ENCODE results near the gene CACNA2D4. TPM values are rescaled to one million over a fixed set of nuclear protein-coding genes. Genes with fewer than 3 reads are reported as not detected.

Gene CACNA2D4
- total RNA-seq, 4 donors from 2014 or later: 1.5 to 2.6 (median 2.0) TPM

DNA sequence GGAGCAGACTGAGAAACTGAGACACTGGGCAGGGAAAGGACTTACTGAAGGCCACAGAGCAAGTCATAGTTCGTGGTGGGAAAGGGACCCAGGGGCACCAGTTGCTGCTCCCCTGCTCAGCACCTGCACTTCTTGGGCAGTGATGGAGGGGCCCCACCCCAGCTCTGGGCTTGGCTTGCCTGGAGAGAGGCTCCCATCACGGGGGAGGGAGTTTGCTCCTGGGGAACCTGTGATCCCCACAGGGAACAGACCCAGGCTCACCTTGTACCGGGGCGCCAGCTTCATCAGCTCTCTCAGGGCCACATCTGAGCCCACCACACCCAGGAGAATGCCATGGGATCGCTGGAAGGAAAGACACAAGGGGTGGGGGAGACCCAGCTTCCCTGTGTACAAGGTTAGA lies 39.8 kb downstream of the CACNA2D4 start:
- intact Hi-C loops (cut with DNase I): no loop called here
- H3K27me3 ChIP-seq: no peaks in the 10 kb centered on the region
- no peak overlapping the region for H3K27ac ChIP-seq
- TF ChIP-seq, protein P1, sequence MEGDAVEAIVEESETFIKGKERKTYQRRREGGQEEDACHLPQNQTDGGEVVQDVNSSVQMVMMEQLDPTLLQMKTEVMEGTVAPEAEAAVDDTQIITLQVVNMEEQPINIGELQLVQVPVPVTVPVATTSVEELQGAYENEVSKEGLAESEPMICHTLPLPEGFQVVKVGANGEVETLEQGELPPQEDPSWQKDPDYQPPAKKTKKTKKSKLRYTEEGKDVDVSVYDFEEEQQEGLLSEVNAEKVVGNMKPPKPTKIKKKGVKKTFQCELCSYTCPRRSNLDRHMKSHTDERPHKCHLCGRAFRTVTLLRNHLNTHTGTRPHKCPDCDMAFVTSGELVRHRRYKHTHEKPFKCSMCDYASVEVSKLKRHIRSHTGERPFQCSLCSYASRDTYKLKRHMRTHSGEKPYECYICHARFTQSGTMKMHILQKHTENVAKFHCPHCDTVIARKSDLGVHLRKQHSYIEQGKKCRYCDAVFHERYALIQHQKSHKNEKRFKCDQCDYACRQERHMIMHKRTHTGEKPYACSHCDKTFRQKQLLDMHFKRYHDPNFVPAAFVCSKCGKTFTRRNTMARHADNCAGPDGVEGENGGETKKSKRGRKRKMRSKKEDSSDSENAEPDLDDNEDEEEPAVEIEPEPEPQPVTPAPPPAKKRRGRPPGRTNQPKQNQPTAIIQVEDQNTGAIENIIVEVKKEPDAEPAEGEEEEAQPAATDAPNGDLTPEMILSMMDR (IDR thresholded peaks at IDR 0.05): no peak
- H3K9me3 ChIP-seq: no peaks in the 10 kb centered on the region
- no peak for DNase-seq
- H3K36me3 ChIP-seq: no peaks in the 10 kb centered on the region
- no peak overlapping the region for H3K4me3 ChIP-seq (replicated peaks in 1 of 3)
- no peaks in the 10 kb centered on the region for H3K4me1 ChIP-seq
- 90 to 96% methylated on average over 2 to 5 of the region's 5 CpGs for WGBS, 2 donors

DNA sequence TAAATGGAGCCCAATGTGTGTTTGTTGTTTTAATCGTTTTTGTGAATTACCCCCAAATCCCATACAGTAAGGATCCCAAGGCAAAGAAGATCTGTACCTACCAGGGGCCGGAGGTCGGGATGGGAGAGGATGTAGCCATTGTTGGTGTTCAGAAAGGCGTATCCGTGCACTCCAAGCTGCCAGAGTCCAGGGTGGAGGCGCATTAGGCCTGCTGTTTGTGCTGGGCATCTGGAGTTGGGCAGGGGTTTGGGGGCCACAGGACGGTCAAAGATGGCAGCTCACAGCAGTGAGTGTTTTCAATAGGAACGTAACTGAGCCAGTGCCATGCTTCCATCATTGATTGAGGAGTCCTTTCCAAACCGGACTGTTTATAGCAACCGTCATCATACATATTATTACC lies 40.2 kb downstream of the CACNA2D4 start:
- Histone ChIP-seq H3K4me3 (replicated peaks in 1 of 3) (no peak overlapping the region), H3K9me3 (no peaks in the 10 kb centered on the region), H3K36me3 (no peaks in the 10 kb centered on the region), H3K27ac (no peak overlapping the region), H3K27me3 (no peaks in the 10 kb centered on the region), H3K4me1 (no peaks in the 10 kb centered on the region)
- TF ChIP-seq POLR2A (IDR thresholded peaks at IDR 0.05): no peak
- intact Hi-C loops (cut with DNase I): no loop called here
- no peak for DNase-seq
- WGBS, 2 donors: 87 to 91% methylated on average over 10 of the region's 10 CpGs

DNA sequence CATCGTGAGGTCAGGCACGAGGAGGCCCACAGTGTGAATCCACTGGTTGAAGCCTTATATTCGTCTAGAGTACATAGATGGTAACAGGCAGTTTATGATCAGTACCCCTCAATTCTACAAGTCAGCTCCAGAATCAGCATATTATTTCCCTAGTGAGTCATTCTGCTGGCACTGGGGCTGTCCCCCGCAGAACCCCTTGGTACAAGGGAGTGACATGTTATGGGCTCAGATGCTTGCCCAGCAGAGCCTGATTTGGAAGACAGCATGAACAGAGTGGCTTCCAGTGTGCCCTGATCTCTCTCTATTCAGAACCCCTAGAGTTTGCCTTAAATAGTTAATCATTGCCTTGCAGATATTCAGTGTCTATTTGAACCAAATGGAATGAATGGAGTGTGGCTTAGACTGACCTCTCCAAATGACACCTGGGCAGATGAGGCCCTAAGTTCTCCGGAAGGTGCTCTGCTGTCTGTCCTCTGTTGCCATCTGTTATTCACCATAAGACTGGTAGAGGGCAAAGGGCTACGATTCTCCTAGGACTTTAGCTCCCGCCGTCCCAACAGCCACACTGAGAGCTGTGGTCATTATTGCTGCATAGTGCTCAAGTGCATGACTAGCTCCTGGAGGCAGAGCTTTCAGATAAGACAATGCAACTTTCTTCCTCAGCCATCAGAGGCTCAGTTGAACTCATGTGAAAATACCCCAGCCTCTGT lies 41.1 kb downstream of the CACNA2D4 start:
- Histone ChIP-seq H3K27me3 (no peaks in the 10 kb centered on the region), H3K36me3 (no peaks in the 10 kb centered on the region), H3K4me3 (replicated peaks in 1 of 3) (no peak overlapping the region), H3K4me1 (no peaks in the 10 kb centered on the region), H3K9me3 (no peaks in the 10 kb centered on the region), H3K27ac (no peak overlapping the region)
- intact Hi-C loops (cut with DNase I): no loop called here
- DNase-seq: no peak
- no peak for TF ChIP-seq POLR2A (IDR thresholded peaks at IDR 0.05)
- TF ChIP-seq, protein P1 (IDR thresholded peaks at IDR 0.05): no peak
- 89 to 95% methylated on average over 8 of the region's 8 CpGs for WGBS, 2 donors

DNA sequence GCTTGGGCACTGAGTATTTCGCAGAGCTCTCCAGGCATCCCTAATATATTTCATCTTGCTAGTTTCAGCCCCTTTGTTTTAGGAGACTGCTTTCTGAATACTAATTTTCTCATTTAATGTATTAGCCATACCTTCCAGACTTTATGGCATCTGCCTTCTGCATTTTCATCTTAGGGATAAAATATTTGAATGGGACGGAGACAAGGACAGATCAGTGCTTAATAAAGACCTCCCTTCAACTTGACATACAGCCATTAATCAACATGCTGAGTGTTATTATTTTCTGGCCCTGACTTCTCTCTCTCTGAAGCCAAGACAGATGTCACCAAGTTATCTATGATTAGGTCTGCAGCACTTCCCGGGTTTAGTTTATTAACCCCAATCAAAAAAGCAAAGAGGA lies 42.4 kb downstream of the CACNA2D4 start:
- no peaks in the 10 kb centered on the region for H3K36me3 ChIP-seq
- no peaks in the 10 kb centered on the region for H3K9me3 ChIP-seq
- TF ChIP-seq POLR2A (IDR thresholded peaks at IDR 0.05): no peak
- no peak overlapping the region for H3K4me3 ChIP-seq (replicated peaks in 1 of 3)
- no peak for DNase-seq
- WGBS, 2 donors: 77 to 87% methylated on average over 3 of the region's 3 CpGs
- no peaks in the 10 kb centered on the region for H3K27me3 ChIP-seq
- intact Hi-C loops (cut with DNase I): no loop called here
- H3K27ac ChIP-seq: no peak overlapping the region
- no peaks in the 10 kb centered on the region for H3K4me1 ChIP-seq

DNA sequence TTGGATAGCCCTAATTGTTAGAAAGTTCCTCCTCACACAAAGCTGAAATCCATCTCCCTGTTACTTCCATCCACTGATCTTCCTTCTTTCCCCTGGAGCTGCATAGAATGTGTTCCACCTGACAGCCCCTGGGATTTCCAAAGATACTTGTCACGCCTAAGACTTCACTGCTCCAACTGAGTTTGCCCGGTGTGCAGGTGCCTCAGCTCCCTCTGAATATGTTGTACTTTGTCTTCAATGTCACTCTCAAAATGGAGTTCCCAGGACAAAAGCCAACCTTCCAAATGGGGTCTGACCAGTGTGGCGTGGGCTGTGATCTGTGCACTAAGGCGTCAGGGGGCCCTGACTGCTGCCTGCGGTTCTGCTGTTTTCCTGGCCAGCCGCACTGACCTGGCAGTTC lies 42.8 kb downstream of the CACNA2D4 start:
- TF ChIP-seq, protein P1 (IDR thresholded peaks at IDR 0.05): no peak
- TF ChIP-seq POLR2A (IDR thresholded peaks at IDR 0.05): no peak
- Histone ChIP-seq H3K36me3 (no peaks in the 10 kb centered on the region), H3K9me3 (no peaks in the 10 kb centered on the region), H3K4me1 (no peaks in the 10 kb centered on the region), H3K27ac (no peak overlapping the region), H3K27me3 (no peaks in the 10 kb centered on the region), H3K4me3 (replicated peaks in 1 of 3) (no peak overlapping the region)
- DNase-seq: peak; percentile 26 to 52
- WGBS, 2 donors: 34 to 60% methylated on average over 6 of the region's 6 CpGs
- intact Hi-C loops (cut with DNase I): no loop called here

DNA sequence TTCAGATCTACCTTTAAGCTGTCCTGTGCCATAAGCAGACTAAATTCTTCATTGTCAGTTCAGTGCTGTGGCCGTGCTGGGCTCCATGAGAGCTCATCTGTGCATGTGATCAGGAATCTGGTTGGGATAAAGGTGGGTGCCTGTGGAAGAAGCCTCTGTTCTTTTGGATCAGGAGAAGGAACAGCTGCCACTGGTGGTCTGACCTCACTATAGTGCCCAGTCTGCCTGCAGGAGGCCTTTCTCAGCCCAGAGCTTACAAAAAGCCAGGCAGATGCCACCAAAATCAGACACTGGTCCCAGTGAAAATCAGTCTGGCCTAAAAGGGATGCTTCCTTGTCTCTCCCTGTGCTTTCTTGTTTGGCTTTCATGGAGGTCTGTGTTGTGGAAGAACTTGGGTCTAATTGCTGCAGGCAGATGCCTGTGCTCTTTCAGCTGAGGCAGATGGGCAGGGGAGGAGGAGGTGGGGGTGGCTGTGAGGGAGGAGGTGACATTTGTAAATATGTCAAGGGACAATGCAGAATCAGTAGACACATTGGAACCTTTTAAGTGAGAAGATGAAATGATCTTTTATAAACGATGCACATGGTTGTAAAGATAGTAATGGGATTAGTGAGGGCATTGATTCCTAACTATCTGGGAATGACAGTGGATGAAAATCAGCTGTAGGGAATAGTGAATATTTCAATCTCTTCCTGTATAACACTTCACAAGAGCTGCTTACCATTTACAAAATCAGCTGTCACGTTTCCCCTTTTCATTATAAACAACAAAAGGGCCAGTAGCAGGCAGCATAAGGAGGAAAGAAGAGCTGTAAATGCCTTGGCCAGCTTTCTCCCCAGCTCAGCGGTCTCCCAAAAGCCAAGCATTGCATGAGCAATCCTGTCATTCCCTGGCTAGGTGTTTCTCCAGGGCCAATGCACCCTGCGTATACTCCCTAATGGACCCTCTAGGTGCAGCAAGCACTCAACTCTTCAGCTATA lies 44.6 kb downstream of the CACNA2D4 start:
- intact Hi-C loops (cut with DNase I): no loop called here
- Histone ChIP-seq H3K36me3 (no peaks in the 10 kb centered on the region), H3K27ac (no peak overlapping the region), H3K4me3 (replicated peaks in 1 of 3) (no peak overlapping the region), H3K4me1 (no peaks in the 10 kb centered on the region), H3K9me3 (no peaks in the 10 kb centered on the region), H3K27me3 (no peaks in the 10 kb centered on the region)
- no peak for DNase-seq
- TF ChIP-seq POLR2A (IDR thresholded peaks at IDR 0.05): no peak
- TF ChIP-seq, protein P1 (IDR thresholded peaks at IDR 0.05): no peak
- 83 to 84% methylated on average over 5 of the region's 5 CpGs for WGBS, 2 donors

Data from thyroid gland (tissue), 4 donors.